ENCODE results near the gene DET1. TPM values are rescaled to one million over a fixed set of nuclear protein-coding genes. Genes with fewer than 3 reads are reported as not detected.
"Not testable (repeated sequence)": the region's sequence is repeated elsewhere in the genome, so short reads cannot be mapped to it uniquely, and the experiment has no call there.

DET1 gene
- total RNA-seq, 2 donors from 2014 or later, result 6.9 to 11.5 TPM

GRCh38 chr15:88476635-88477060 is 69.8 kb downstream of the DET1 start:
- Histone ChIP-seq H3K9me3 (no peaks in the 10 kb centered on the region), H3K4me1 (replicated peaks) (no peaks in the 10 kb centered on the region), H3K27me3 (replicated peaks; ENCODE audit: insufficient read depth) (no peaks in the 10 kb centered on the region), H3K27ac (no peak overlapping the region), H3K36me3 (peaks cover 0 to 6% of the 10 kb centered on the region in 2 donors), H3K4me3 (no peak overlapping the region)
- intact Hi-C loops (cut with DNase I), result loop anchor here (5.0 kb wide), 3 partner anchors 136 to 436 kb away; partner anchors contain the start of gene MFGE8
- DNase-seq (ENCODE audit: low spot score), result no peak
- TF ChIP-seq POLR2AphosphoS5 (IDR thresholded peaks at IDR 0.05) (no peak), CTCF (IDR thresholded peaks at IDR 0.05) (peak in 3 of 4 experiments; percentile 19 to 52 (median 42))
- WGBS, result 59% methylated on average over 8 of the region's 8 CpGs

- DNase-seq (ENCODE audit: low spot score); intact Hi-C loops (cut with DNase I); H3K4me1 ChIP-seq (replicated peaks); H3K36me3 ChIP-seq; H3K27ac ChIP-seq; H3K9me3 ChIP-seq; H3K4me3 ChIP-seq; H3K27me3 ChIP-seq (replicated peaks; ENCODE audit: insufficient read depth): not testable (repeated sequence)
- 98% methylated on average over 4 of the region's 4 CpGs for WGBS
Observed at GRCh38 chr15:88473661-88474293, 72.7 kb downstream of the DET1 start.

GRCh38 chr15:88472225-88472624 is 74.3 kb downstream of the DET1 start:
- Histone ChIP-seq H3K36me3 (peaks cover 0 to 6% of the 10 kb centered on the region in 2 donors), H3K9me3 (no peaks in the 10 kb centered on the region), H3K27me3 (replicated peaks; ENCODE audit: insufficient read depth) (no peaks in the 10 kb centered on the region), H3K27ac (no peak overlapping the region), H3K4me1 (replicated peaks) (no peaks in the 10 kb centered on the region), H3K4me3 (no peak overlapping the region)
- TF ChIP-seq CTCF (IDR thresholded peaks at IDR 0.05), result no peak
- no peak for TF ChIP-seq POLR2A (IDR thresholded peaks at IDR 0.05)
- no peak for TF ChIP-seq POLR2AphosphoS5 (IDR thresholded peaks at IDR 0.05)
- intact Hi-C loops (cut with DNase I), result no loop called here
- WGBS, result 88% methylated on average over 4 of the region's 4 CpGs
- no peak for DNase-seq (ENCODE audit: low spot score)

- no peaks in the 10 kb centered on the region for H3K9me3 ChIP-seq
- H3K4me3 ChIP-seq, result no peak overlapping the region
- TF ChIP-seq POLR2A (IDR thresholded peaks at IDR 0.05), result no peak
- TF ChIP-seq POLR2AphosphoS5 (IDR thresholded peaks at IDR 0.05), result no peak
- TF ChIP-seq CTCF (IDR thresholded peaks at IDR 0.05), result no peak
- no peak overlapping the region for H3K27ac ChIP-seq
- intact Hi-C loops (cut with DNase I), result no loop called here
- no peaks in the 10 kb centered on the region for H3K4me1 ChIP-seq (replicated peaks)
- WGBS, result 89% methylated on average over 6 of the region's 6 CpGs
- peaks cover 0 to 6% of the 10 kb centered on the region in 2 donors for H3K36me3 ChIP-seq
- no peak for DNase-seq (ENCODE audit: low spot score)
- no peaks in the 10 kb centered on the region for H3K27me3 ChIP-seq (replicated peaks; ENCODE audit: insufficient read depth)
Observed at GRCh38 chr15:88470625-88471372, 75.7 kb downstream of the DET1 start.

GRCh38 chr15:88469321-88469720 is 77.2 kb downstream of the DET1 start:
- H3K4me3 ChIP-seq, result no peak overlapping the region
- no peaks in the 10 kb centered on the region for H3K9me3 ChIP-seq
- no peak overlapping the region for H3K27ac ChIP-seq
- H3K4me1 ChIP-seq (replicated peaks), result no peaks in the 10 kb centered on the region
- TF ChIP-seq POLR2AphosphoS5 (IDR thresholded peaks at IDR 0.05) (no peak), POLR2A (IDR thresholded peaks at IDR 0.05) (no peak), CTCF (IDR thresholded peaks at IDR 0.05) (no peak)
- intact Hi-C loops (cut with DNase I), result loop anchor here (5.0 kb wide), 1 partner anchor 428 kb away; the partner anchor contains the start of gene HAPLN3
- 96% methylated on average over 2 of the region's 2 CpGs for WGBS
- DNase-seq (ENCODE audit: low spot score), result no peak
- no peaks in the 10 kb centered on the region for H3K27me3 ChIP-seq (replicated peaks; ENCODE audit: insufficient read depth)
- H3K36me3 ChIP-seq, result peaks cover 0 to 6% of the 10 kb centered on the region in 2 donors

- WGBS, result 87% methylated on average over 10 of the region's 10 CpGs
- H3K4me3 ChIP-seq; H3K4me1 ChIP-seq (replicated peaks); H3K27ac ChIP-seq; H3K9me3 ChIP-seq; H3K27me3 ChIP-seq (replicated peaks; ENCODE audit: insufficient read depth); H3K36me3 ChIP-seq; DNase-seq (ENCODE audit: low spot score): not testable (repeated sequence)
- intact Hi-C loops (cut with DNase I), result loop anchor here (5.0 kb wide), 1 partner anchor 429 kb away; the partner anchor contains the start of gene HAPLN3
Observed at GRCh38 chr15:88468721-88469120, 77.8 kb downstream of the DET1 start.

All from prostate gland (tissue), 2 donors.